CD4-positive, alpha-beta T cell (primary cell): ENCODE data around the gene CST6. TPM values are rescaled to one million over a fixed set of nuclear protein-coding genes. Genes with fewer than 3 reads are reported as not detected.
A peak's percentile ranks its signal among the peaks of the same experiment; 100 is the strongest.

Experiments used
- ATAC-seq: fragments of 200-7000 bp; cut with Tn5 transposase; one replicate; pipeline ENCODE4 v1.10.0; 2022; ENCODE audit warnings: mild to moderate bottlenecking; ENCODE audit not compliant: poor library complexity
- CTCF ChIA-PET: fragments of 350-600 bp; sonication (Branson Sonifier 250); formaldehyde crosslinking; loops from one replicate; lab custom pipeline; 2021; ENCODE audit warnings: antibody characterized with exemption, inconsistent platforms; lab: Charles Lee
- POLR2A ChIA-PET: fragments of 350-600 bp; sonication (Branson Sonifier 250); formaldehyde crosslinking; loops from one replicate; lab custom pipeline; 2021; ENCODE audit warnings: antibody characterized with exemption, inconsistent platforms; lab: Charles Lee
- DNase-seq, 14 experiments: peaks; one replicate each; pipeline ENCODE4 v3.0.0-alpha.2; 2013 to 2020; ENCODE audit warnings: mixed read lengths in 2 of 14
- H3K27ac ChIP-seq, 2 donors: one replicate each; pipeline versions ENCODE4 v1.5.1 to v1.7.0; 2013; ENCODE audit warnings: low read length in 2 of 2, low read depth in 1 of 2, mild to moderate bottlenecking in 1 of 2
- H3K27me3 ChIP-seq, 2 experiments: 1 replicate in 1 of 2; 2 replicates in 1 of 2; pipeline versions ENCODE4 v1.6.1 to v1.7.0; 2013; ENCODE audit warnings: low read length in 2 of 2, control low read depth in 1 of 2, mild to moderate bottlenecking in 1 of 2, moderate library complexity in 1 of 2; ENCODE audit not compliant: insufficient read depth in 2 of 2, control insufficient read depth in 1 of 2
- H3K36me3 ChIP-seq: one replicate; pipeline ENCODE4 v1.6.1; 2013; ENCODE audit warnings: low read length, control low read depth; ENCODE audit not compliant: insufficient read depth
- H3K4me1 ChIP-seq: one replicate; pipeline ENCODE4 v1.6.1; 2013; ENCODE audit warnings: low read length, control low read depth; ENCODE audit not compliant: insufficient read depth
- H3K4me3 ChIP-seq: one replicate; pipeline ENCODE4 v1.5.1; 2013; ENCODE audit warnings: mild to moderate bottlenecking, low read length, moderate library complexity
- H3K9me3 ChIP-seq, 2 experiments: 1 replicate in 1 of 2; 2 replicates in 1 of 2; pipeline versions ENCODE4 v1.6.1 to v1.7.0; 2013; ENCODE audit warnings: low read length in 2 of 2, mild to moderate bottlenecking in 2 of 2, control low read depth in 1 of 2, moderate library complexity in 1 of 2; ENCODE audit not compliant: control insufficient read depth in 1 of 2, insufficient read depth in 1 of 2
- H3K27ac Mint-ChIP-seq: one replicate; pipeline ENCODE4 v1.8.0; 2020; ENCODE audit warnings: mixed read lengths
- H3K27me3 Mint-ChIP-seq: one replicate; pipeline ENCODE4 v1.8.0; 2021; ENCODE audit warnings: mixed read lengths
- H3K36me3 Mint-ChIP-seq: one replicate; pipeline ENCODE4 v1.8.0; 2021; ENCODE audit warnings: low read depth, mixed read lengths
- H3K4me1 Mint-ChIP-seq: one replicate; pipeline ENCODE4 v1.8.0; 2021; ENCODE audit warnings: low read depth, mixed read lengths
- H3K4me3 Mint-ChIP-seq: one replicate; pipeline ENCODE4 v1.8.0; 2020; ENCODE audit warnings: mild to moderate bottlenecking, mixed read lengths
- H3K9me3 Mint-ChIP-seq: one replicate; pipeline ENCODE4 v1.8.0; 2020; ENCODE audit warnings: mixed read lengths
- intact Hi-C, 2 experiments: fragments of 100-400 bp; cut with DNase I in 1 of 2; cut with micrococcal nuclease in 1 of 2; formaldehyde crosslinking; loops; one replicate each; pipeline versions ENCODE4 v1.15.1 to v1.9.0; 2023 to 2025; cut with DNase I, micrococcal nuclease
- total RNA-seq, 174 experiments: library from RNA in 2 of 174; stranded (reverse) in 2 of 174; gene quantifications; one replicate each; pipeline ENCODE4 v1.2.3 and lab custom pipeline; 2021 to 2026
- TF ChIP-seq, protein P1 (sequence below): fragments of 200-600 bp; IDR thresholded peaks from one replicate; pipeline ENCODE4 v1.8.0; 2022; ENCODE audit warnings: antibody characterized with exemption, mild to moderate bottlenecking

Gene CST6
- total RNA-seq, 2 experiments from 2014 or later, result not detected

DNA sequence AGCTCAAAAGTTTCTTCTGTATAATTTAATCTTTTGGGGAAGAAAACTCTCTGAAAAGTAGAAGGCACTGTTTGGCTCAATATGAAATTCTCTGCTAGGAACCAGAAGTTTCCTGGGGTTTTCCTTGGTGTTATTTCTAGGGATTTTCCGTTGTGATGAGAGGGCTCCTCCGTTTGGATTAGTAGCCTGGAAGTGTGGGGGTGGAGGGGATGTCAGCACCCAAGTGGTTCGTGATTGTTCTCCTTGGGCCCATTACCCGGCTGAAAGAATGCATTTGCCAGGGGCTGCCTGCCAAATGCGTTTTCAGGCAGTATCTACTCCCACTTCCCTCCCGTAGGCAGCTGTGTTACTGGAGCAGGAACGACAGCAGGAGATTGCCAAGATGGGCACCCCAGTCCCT lies 44.7 kb downstream of the CST6 start:
- no peak overlapping the region for H3K27ac ChIP-seq
- H3K4me1 ChIP-seq, result peaks cover 28% of the 10 kb centered on the region
- no peaks in the 10 kb centered on the region for H3K27me3 ChIP-seq
- H3K9me3 ChIP-seq, result no peaks in the 10 kb centered on the region
- intact Hi-C loops, result no loop called here
- no peaks in the 10 kb centered on the region for H3K9me3 Mint-ChIP-seq
- H3K27ac Mint-ChIP-seq, result no peak overlapping the region
- no peak overlapping the region for H3K4me3 ChIP-seq
- no peaks in the 10 kb centered on the region for H3K27me3 Mint-ChIP-seq
- H3K4me3 Mint-ChIP-seq, result no peak overlapping the region
- DNase-seq (no peak), ATAC-seq (no peak)
- ChIA-PET CTCF (interaction anchor here (0.8 to 1.0 kb wide), 2 partner anchors 12 kb away, joined by 5 to 7 read pairs; no protein-coding TSS in a partner anchor), POLR2A (interaction anchor here (0.6 kb wide), 1 partner anchor 441 kb away, joined by 3 read pairs; the partner anchor contains the start of gene PCNX3)
- H3K36me3 ChIP-seq, result peaks cover 79% of the 10 kb centered on the region
- H3K36me3 Mint-ChIP-seq, result peaks cover 86% of the 10 kb centered on the region
- TF ChIP-seq, protein P1, sequence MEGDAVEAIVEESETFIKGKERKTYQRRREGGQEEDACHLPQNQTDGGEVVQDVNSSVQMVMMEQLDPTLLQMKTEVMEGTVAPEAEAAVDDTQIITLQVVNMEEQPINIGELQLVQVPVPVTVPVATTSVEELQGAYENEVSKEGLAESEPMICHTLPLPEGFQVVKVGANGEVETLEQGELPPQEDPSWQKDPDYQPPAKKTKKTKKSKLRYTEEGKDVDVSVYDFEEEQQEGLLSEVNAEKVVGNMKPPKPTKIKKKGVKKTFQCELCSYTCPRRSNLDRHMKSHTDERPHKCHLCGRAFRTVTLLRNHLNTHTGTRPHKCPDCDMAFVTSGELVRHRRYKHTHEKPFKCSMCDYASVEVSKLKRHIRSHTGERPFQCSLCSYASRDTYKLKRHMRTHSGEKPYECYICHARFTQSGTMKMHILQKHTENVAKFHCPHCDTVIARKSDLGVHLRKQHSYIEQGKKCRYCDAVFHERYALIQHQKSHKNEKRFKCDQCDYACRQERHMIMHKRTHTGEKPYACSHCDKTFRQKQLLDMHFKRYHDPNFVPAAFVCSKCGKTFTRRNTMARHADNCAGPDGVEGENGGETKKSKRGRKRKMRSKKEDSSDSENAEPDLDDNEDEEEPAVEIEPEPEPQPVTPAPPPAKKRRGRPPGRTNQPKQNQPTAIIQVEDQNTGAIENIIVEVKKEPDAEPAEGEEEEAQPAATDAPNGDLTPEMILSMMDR, result no peak
- H3K4me1 Mint-ChIP-seq, result peaks cover 22% of the 10 kb centered on the region

DNA sequence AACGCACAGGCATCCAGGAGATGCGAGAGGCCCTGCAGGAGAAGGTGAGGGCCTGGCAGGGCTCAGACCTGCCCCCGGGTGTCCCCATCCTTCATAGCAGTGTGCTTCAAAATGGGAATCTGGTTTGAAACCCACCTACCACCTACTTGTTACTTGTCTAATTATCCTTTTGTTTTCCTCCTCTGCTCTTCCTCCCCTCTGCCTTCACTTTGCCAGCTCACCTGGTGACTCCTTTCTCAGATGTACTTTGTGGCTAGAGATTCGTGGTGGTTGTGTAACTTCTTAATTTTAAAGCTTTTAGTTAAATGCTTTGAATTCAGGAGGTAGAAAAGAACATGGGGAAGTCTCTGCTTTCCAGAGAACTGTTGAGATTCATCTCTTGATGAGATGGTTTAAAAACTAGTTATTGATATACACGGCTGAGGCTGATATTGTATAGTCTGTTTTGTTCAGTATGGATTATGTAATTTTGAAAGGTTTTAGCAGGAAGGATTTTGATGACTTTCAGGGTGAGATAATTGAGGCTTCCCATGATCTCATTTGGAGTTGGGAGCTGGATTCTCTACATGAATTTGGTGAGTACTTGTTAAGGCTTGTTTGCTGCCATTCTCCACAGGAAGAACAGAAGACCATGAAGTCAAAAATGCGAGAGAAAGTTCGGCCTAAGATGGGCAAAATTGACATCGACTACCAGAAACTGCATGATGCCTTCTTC lies 48.3 kb downstream of the CST6 start:
- no peak overlapping the region for H3K27ac ChIP-seq
- DNase-seq (no peak), ATAC-seq (no peak)
- POLR2A ChIA-PET, result interaction anchor here (1.4 kb wide), 1 partner anchor 8 kb away, joined by 3 read pairs; no protein-coding TSS in a partner anchor
- H3K27me3 ChIP-seq, result no peaks in the 10 kb centered on the region
- intact Hi-C loops, result no loop called here
- peaks cover 0 to 3% of the 10 kb centered on the region in 2 experiments for H3K9me3 ChIP-seq
- Mint-ChIP-seq H3K36me3 (peaks cover 97% of the 10 kb centered on the region), H3K4me3 (no peak overlapping the region), H3K27me3 (no peaks in the 10 kb centered on the region), H3K4me1 (peaks cover 16% of the 10 kb centered on the region), H3K9me3 (no peaks in the 10 kb centered on the region), H3K27ac (no peak overlapping the region)
- H3K4me3 ChIP-seq, result no peak overlapping the region
- CTCF ChIA-PET, result interaction anchor here (1.1 to 1.9 kb wide), 2 partner anchors 8 to 15 kb away, joined by 3 to 4 read pairs; no protein-coding TSS in a partner anchor
- H3K36me3 ChIP-seq, result peaks cover 98% of the 10 kb centered on the region
- peaks cover 5% of the 10 kb centered on the region for H3K4me1 ChIP-seq
- TF ChIP-seq, protein P1, result no peak

- H3K4me1 ChIP-seq, result peaks cover 5% of the 10 kb centered on the region
- TF ChIP-seq, protein P1, result no peak
- H3K4me3 ChIP-seq, result no peak overlapping the region
- Mint-ChIP-seq H3K36me3 (peaks cover 97% of the 10 kb centered on the region), H3K27ac (peak overlapping the region; percentile 41), H3K4me3 (no peak overlapping the region), H3K4me1 (peaks cover 19% of the 10 kb centered on the region), H3K27me3 (no peaks in the 10 kb centered on the region), H3K9me3 (no peaks in the 10 kb centered on the region)
- no peak overlapping the region for H3K27ac ChIP-seq
- H3K36me3 ChIP-seq, result peaks cover 97% of the 10 kb centered on the region
- ChIA-PET CTCF (no interaction called here), POLR2A (interaction anchor here (2.0 kb wide), 1 partner anchor 9 kb away, joined by 6 read pairs; the partner anchor contains the start of gene SF3B2)
- peaks cover 0 to 3% of the 10 kb centered on the region in 2 experiments for H3K9me3 ChIP-seq
- no peaks in the 10 kb centered on the region for H3K27me3 ChIP-seq
- ATAC-seq (no peak), DNase-seq (no peak)
- intact Hi-C loops, result no loop called here
Measured at GRCh38 chr11:66061268-66061667, 49.5 kb downstream of the CST6 start.
